Astrocyte of the hippocampus (primary cell): Measurements from ENCODE around the gene MFNG.

ENCODE experiments used
- DNase-seq: peaks from one replicate; pipeline ENCODE4 v3.0.0; 2011; ENCODE audit warnings: low read depth, low spot score

Gene MFNG

DNA sequence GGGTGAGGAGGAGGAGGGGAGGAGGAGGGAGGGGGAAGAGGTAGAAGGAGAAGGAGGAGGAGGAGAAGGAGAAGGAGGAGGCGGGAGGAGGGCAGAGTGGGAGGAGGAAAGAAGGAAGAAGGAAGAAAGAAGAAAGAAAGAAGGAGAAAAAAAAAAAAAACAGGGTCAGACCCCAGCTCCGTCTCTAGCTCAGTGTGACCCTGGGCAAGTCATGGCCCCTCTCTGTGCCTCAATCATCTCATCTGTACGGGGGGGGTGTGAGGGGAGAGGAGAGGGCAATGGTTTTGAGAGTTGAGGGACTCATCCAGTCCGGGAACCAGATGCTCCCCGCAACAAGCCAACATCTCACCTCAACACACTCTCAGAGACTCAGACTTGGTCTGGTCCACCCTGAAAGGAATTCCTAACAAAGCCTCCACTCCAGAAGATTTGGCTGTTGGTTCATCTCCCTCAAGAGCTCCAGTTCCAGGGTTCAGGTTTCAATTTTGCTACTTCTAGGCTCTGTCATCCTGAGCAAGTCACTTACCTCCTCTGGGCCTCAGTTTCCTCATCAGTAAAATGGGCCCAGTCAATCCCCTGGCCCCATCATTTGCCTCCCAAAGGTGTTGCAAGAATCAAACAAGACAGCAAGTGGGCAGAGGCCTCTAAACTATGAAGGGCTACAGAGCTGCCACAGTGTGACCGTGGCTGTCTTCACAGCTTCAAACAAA is 25.4 kb upstream of the MFNG start:
- DNase-seq, result no peak

DNA sequence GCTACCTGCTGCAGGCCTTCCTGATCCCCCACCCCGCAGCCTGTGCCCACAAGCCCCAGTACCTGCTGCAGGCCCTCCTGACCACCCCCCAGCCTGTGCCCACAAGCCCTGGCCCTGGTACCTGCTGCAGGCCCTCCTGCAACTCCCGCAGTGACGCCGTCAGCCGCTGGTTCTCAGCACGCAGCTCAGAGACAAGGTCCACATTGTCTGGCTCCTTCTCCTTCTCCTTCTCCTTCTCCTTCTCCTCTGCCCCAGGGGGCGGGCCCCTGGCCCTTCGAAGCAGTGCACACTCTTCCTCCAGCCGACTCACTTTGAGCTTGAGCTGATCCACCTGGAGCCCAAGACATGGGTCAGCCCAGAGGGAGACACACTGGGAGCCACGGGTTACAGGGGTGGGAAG is 23.9 kb upstream of the MFNG start:
- no peak for DNase-seq

DNA sequence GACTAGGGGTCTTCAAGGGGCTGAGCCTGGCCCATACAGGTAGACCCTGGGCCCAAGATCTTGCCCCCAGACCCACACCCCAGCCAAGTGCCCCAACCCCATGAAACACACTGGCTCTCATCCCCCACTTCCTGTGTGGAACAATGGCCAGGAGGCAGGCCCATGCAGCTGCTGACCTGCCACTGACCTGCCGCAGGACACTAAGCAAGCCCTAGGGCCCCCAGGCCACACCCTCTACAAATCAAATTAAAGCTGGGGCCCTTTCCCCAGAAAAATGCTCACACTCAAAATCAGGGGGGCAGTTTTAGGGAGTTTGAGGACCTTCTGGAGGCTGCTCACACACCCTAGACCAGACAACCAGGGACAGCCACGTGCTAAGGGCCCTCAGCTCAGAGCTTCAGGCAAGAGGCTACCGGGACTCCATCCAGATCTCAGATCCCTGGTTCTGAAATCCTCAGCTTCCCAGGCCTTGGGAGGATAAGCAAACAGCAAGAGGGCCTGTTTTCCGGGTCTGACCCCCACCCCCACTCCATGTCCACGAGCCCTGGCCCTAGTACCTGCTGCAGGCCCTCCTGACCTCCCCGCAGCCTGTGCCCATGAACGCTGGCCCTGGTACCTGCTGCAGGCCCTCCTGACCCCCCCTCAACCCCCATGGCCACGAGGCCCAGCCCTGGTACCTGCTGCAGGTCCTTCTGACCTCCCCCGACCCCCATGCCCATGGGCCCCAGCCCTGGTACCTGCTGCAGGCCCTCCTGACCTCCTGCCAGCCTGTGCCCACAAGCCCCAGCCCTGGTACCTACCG is 23.1 kb upstream of the MFNG start:
- no peak for DNase-seq

GRCh38 chr22:37508431-37508992 is 22.3 kb upstream of the MFNG start:
- no peak for DNase-seq

DNA sequence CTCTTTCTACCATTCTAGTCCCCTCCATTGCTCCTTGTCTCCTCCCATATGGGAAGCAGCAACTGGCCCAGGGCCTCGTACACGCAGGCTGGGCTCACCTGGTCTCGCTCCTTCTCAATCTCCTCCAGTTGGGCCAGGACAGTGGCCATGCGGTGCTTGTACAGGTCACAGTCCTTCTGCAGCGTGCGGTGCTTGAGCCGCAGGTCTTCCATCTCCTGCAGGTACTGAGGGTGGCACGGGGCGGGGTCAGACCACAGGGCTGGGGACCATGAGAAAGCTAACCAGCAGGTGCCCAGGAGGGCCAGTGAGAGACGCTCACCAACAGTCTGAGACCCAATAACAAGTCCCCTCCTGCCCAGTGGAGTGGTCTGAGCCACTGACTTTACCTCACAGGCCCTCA is 21.5 kb upstream of the MFNG start:
- no peak for DNase-seq

DNA sequence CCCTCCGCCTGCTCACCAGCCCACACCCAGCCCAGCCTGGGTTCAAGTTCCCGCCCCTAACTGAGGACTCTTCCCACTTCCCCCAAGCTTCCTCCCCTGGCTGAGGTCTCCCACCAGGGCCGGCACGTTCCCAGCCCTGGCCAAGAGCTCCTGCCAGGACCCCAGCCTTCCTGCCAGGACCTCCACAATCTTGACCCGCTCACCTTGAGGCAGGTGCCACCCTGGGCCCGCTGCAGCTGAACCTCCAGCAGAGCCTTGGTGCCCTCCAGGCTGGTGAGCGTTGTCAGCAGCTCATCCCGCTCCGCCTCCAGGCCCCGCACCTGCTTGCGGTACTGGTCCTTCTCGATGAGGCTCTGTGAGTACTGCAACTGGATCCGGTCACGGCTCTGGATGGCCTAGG is 19.8 kb upstream of the MFNG start:
- DNase-seq, result no peak

DNA sequence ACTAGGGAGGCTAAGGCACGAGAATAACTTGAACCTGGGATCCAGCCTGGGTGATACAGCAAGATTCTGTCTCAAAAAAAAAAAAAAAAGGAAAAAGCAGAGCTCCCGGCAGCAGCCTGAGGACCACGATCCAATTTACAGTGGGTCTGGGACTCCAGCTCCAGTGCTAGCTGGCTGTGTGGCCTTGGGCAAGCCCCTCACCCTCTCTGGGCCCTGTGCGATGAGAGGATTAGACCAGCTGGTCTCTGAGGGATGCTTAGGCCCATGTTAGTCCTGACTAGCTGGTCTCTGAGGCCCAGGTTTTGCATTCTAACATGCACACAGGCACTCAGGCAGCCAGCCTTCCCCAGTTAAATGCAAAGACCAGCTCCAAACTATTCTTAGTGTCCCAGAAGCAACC is 19.4 kb upstream of the MFNG start:
- no peak for DNase-seq

- no peak for DNase-seq
Measured at GRCh38 chr22:37504964-37505363, 18.8 kb upstream of the MFNG start.

GRCh38 chr22:37503850-37504249 is 17.7 kb upstream of the MFNG start:
- DNase-seq, result no peak

- no peak for DNase-seq
Measured at GRCh38 chr22:37503183-37503683, 17.0 kb upstream of the MFNG start.

- DNase-seq, result no peak
Measured at GRCh38 chr22:37502342-37503182, 16.4 kb upstream of the MFNG start.

DNA sequence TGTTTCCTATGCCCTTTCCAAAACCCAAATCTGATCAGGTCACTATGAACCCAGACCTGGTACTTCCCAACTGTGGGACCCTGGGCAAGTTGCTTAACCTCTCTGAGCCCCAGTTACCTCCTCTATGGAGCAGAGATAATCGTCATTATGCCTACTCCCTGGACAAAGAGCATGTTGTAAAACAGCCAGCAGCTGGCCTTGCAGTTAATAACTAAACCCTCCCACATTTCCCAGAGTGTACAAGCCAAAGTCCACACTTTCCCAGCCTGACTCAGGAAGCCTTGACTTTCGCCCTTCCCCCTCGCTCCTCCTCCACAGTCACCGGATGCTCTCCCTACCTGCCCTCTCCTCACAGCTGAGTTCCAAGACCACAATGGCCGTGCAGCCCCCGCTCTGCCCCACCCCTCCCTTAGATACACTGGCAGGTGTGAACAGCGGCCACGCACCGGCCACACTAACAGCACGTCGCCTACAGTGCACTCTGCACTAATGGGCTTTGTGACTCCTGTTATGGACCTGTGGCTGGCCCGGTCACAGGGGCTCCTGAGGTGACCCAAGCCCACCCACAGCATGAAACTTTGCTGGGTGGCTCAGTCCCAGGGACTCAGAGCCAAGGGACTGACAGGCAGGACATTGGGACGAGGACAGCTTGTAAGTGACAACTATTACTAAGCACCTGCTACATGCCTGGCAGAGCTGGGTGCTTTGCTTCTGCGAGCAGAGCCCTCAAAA is 15.6 kb upstream of the MFNG start:
- DNase-seq, result peak; percentile 90

DNA sequence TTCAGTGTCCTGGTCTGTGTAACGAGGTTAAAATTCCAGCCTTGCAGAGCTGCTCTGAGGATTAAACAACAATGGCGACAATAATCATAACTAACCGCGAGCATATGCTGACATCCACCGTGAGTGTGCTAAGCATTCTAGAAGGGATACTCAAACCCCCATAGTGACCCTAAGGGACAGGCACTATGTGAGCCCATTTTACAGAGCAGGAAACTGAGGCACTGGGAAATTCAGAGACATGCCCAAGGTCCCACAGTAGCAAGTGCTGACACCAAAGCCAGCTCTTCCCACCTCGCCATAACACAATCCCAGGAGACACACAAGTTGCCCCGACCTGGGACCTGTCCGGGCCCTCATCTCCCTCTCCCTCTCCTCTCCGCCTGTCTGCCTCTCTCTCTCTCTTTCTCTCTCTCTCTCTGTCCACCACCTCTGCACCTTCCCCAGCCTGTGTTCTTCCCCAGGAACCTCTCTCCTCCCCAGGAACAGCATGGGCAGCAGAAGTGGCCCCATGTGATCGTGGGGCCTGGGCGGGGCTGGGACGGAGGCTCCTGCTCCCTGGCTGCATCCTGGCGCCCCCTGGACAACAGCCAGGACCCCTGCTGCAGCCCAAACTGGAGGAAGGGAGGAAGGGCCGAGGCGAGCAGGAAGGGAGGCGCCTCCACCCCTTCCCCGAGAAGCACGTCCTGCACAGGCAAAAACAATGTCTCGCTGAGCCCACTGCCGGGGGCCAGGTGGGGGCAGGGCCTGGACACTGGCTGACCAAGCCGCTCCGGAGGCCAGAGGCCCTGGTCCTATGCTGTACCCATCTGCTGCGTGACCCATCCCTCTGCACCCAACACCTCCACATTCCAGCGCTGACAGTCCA is 14.8 kb upstream of the MFNG start:
- no peak for DNase-seq

- no peak for DNase-seq
Measured at GRCh38 chr22:37499789-37500540, 13.8 kb upstream of the MFNG start.

DNA sequence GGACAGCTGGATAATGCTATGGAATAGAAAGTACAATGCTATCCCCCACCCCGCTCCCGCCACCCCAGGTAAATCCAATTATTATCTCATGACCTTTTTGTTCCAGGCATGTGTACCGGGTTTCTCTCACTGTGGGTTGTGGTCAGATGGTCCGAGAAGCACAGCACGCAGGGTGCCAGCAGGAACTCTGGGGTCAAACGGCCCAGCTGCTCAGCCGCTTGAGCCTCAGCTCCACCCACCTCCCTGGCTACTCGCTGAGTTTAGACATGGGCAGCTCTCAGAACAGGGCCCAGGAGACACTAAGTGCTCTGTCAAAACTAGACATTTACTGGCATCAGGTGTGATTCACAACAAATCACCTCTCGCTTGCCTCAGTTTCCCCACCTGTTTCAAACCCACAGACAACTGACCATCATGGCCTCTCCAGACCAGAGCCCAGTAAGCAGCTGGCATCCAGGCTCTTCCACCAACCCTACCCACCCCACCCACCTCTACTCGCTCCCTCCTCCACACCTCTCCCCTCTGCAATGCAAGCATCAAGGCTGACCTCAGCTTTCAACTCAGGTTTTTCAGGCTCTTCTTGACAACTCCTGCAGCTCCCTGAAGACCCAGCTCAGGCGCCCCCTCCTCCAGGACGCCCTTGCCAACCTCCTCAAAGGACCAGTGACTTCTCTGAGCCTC is 13.0 kb upstream of the MFNG start:
- peak; percentile 57 for DNase-seq

GRCh38 chr22:37498289-37498909 is 12.2 kb upstream of the MFNG start:
- DNase-seq, result no peak

GRCh38 chr22:37497062-37497599 is 10.9 kb upstream of the MFNG start:
- peak; percentile 97 for DNase-seq

GRCh38 chr22:37496651-37497050 is 10.5 kb upstream of the MFNG start:
- peak; percentile 95 for DNase-seq
